LHCN-M2 (cell line): ENCODE results near the gene RBP5. TPM values are rescaled to one million over a fixed set of nuclear protein-coding genes. Genes with fewer than 3 reads are reported as not detected.
"Not testable (repeated sequence)": the region's sequence is repeated elsewhere in the genome, so short reads cannot be mapped to it uniquely, and the experiment has no call there.

Experiments used
- DNase-seq: peaks from one replicate; pipeline ENCODE4 v3.0.0-alpha.2; 2012; ENCODE audit warnings: low read depth
- total RNA-seq: library from RNA; depleted of rRNA; stranded (reverse); fragments of >200 nt; gene quantifications from 2 replicates; pipeline ENCODE4 v1.2.3, GENCODE V29; 2014

Gene RBP5
- total RNA-seq, 1 experiment from 2014 or later, result not detected

- DNase-seq, result no peak
Observed at GRCh38 chr12:7123806-7124522, 4.7 kb downstream of the RBP5 start.

- no peak for DNase-seq
Observed at GRCh38 chr12:7122811-7123769, 5.6 kb downstream of the RBP5 start.

GRCh38 chr12:7121324-7121723, 7.4 kb downstream of the RBP5 start:
- DNase-seq, result no peak

- DNase-seq, result no peak
Observed at GRCh38 chr12:7120166-7120565, 8.5 kb downstream of the RBP5 start.

- no peak for DNase-seq
Observed at GRCh38 chr12:7118881-7119280, 9.8 kb downstream of the RBP5 start.

GRCh38 chr12:7117670-7118069, 11.0 kb downstream of the RBP5 start:
- DNase-seq, result no peak

- DNase-seq, result no peak
Observed at GRCh38 chr12:7116916-7117315, 11.8 kb downstream of the RBP5 start.

- no peak for DNase-seq
Observed at GRCh38 chr12:7116196-7116595, 12.5 kb downstream of the RBP5 start.

GRCh38 chr12:7114851-7115250, 13.8 kb downstream of the RBP5 start:
- DNase-seq, result no peak

- DNase-seq, result no peak
Observed at GRCh38 chr12:7114008-7114407, 14.7 kb downstream of the RBP5 start.

- peak; percentile 42 for DNase-seq
Observed at GRCh38 chr12:7113389-7113871, 15.3 kb downstream of the RBP5 start.

- no peak for DNase-seq
Observed at GRCh38 chr12:7112041-7112440, 16.6 kb downstream of the RBP5 start.

GRCh38 chr12:7110661-7111060, 18.0 kb downstream of the RBP5 start:
- DNase-seq, result no peak

GRCh38 chr12:7109572-7109920, 19.1 kb downstream of the RBP5 start:
- DNase-seq, result no peak

- DNase-seq, result peak; percentile 83
Observed at GRCh38 chr12:7108796-7109571, 19.7 kb downstream of the RBP5 start, which contains the start of gene C1RL. C1RL (minus strand) TSS chr12:7109214; CDS start chr12:7109180, 34 bp downstream.

GRCh38 chr12:7108003-7108795, 20.5 kb downstream of the RBP5 start:
- DNase-seq, result peak; percentile 76

GRCh38 chr12:7107636-7108002, 21.1 kb downstream of the RBP5 start:
- DNase-seq, result no peak

GRCh38 chr12:7107181-7107580, 21.5 kb downstream of the RBP5 start:
- not testable (repeated sequence) for DNase-seq

- no peak for DNase-seq
Observed at GRCh38 chr12:7106082-7106481, 22.6 kb downstream of the RBP5 start.

GRCh38 chr12:7103837-7104584, 24.7 kb downstream of the RBP5 start:
- DNase-seq, result no peak
